Measurements from ENCODE around the gene ARHGEF16. TPM values are rescaled to one million over a fixed set of nuclear protein-coding genes. Genes with fewer than 3 reads are reported as not detected.

Gene ARHGEF16
- total and polyA plus RNA-seq, 5 donors: 0.28 to 2.5 (median 1.6) TPM

DNA sequence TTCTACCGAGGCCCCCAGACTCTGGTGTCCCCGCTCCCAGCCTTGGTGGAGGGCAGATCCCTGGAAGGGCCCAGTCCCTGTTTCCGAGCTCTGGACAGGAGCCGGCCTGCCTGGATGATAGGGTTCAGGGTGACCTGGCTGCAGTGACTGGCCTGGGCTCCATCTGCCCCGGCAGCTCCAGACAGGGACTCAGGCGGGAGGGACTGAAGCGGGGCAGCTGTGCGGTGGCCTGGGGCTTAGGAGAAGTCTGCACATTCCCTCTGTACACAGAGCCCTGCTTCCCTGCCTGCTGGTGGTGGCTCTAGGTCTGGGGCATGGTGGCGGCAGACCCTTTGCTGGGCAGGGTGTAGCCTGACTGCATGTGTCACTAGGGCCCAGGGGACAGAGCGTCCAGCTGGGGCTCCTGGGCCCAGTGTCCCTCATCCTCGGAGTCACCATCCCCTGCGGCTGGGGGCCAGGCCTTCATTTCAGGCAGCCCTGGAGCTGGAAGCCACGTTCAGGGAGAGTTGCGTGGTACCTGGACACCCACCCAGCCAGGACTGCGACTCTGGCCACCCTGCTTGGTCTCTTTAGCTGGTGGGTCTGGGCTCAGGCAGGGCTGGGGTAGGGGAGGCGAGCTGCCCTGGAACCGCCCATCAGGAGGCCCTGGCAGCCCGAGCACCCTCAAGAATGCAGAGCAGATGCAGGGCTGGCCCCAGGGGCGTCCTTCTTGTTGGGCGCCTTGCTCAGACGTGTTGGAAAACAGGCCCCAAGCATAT is 9.6 kb downstream of the ARHGEF16 start:
- 86% methylated on average over 21 of the region's 21 CpGs for WGBS
- DNase-seq: peak; percentile 8 to 27 (median 24)
- peaks cover 5% of the 10 kb centered on the region for H3K4me1 ChIP-seq (ENCODE audit: control insufficient read depth, insufficient read depth, low read length)
- intact Hi-C loops (cut with DNase I): no loop called here
- no peak for ATAC-seq
- no peaks in the 10 kb centered on the region for H3K27me3 ChIP-seq (ENCODE audit: control insufficient read depth, insufficient read depth)
- no peaks in the 10 kb centered on the region for H3K9me3 ChIP-seq (ENCODE audit: control insufficient read depth, low read length)
- no peak overlapping the region for H3K4me3 ChIP-seq (ENCODE audit: low read length)
- no peak overlapping the region for H3K27ac ChIP-seq (ENCODE audit: low read length)

DNA sequence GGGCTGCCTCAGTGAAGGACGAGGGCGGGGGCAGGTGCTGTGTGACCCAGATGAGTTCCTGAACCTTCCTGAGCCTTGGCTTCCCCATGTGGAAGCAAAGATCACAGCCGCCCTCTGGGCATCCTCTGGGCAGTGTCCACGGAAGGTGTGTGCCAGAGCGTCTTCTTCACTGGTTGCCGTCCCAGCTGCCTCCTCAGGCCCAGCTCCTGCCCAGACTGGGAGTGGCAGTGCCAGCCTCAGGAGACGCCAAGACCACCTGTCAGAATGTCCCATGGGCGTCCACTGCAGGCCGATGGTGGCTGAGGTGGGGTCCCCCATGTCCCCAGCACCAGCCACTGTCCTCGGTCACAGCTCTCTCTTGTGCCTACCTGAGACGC is 10.2 kb downstream of the ARHGEF16 start:
- no peaks in the 10 kb centered on the region for H3K9me3 ChIP-seq (ENCODE audit: control insufficient read depth, low read length)
- H3K4me3 ChIP-seq (ENCODE audit: low read length): no peak overlapping the region
- ATAC-seq (no peak), DNase-seq (no peak)
- H3K27me3 ChIP-seq (ENCODE audit: control insufficient read depth, insufficient read depth): no peaks in the 10 kb centered on the region
- peaks cover 5% of the 10 kb centered on the region for H3K4me1 ChIP-seq (ENCODE audit: control insufficient read depth, insufficient read depth, low read length)
- intact Hi-C loops (cut with DNase I): no loop called here
- WGBS: 90% methylated on average over 11 of the region's 11 CpGs
- H3K27ac ChIP-seq (ENCODE audit: low read length): no peak overlapping the region

DNA sequence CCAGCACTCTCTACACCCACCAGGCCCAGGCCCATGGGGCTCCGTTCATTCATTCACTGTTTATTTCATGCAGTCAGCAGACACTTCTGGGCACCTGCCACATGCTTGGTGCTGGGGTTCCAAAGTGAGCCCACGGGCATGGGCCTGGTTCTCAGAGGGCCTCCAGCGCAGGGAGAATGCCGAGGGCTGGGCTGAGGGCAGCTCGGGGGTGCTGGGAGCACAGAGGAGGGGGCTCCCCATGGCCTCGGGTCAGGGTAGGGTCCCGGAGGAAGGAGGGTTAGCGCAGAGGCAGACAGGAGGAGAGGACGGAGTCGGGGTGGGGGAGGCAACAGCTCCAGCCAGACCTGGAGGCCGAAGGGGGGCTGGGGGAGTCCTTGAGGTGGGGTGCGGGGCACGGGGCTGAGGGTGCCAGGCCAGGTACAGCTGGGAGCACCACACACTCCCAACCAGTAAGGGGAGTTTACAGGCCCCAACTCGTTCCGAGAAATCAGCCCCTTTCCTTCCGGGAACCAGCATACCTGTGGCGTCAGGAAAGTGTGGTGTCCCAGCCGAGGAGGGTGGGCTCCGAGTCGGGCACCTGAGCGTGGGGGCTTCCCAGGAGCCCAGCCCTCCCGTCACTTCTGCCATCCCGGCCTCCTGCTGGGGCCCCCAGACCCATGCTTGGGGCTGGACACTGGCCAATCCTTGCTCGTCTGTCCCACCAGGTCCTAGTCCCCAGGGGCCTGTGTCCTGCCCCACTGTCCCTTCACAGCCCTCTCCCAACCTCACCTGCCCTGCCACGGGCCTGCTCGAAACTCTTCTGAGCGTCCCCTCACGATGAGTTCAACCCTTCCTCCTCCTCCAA is 10.8 kb downstream of the ARHGEF16 start:
- Histone ChIP-seq H3K9me3 (ENCODE audit: control insufficient read depth, low read length) (no peaks in the 10 kb centered on the region), H3K27ac (ENCODE audit: low read length) (no peak overlapping the region), H3K4me3 (ENCODE audit: low read length) (no peak overlapping the region), H3K27me3 (ENCODE audit: control insufficient read depth, insufficient read depth) (no peaks in the 10 kb centered on the region), H3K4me1 (ENCODE audit: control insufficient read depth, insufficient read depth, low read length) (peaks cover 5% of the 10 kb centered on the region)
- intact Hi-C loops (cut with DNase I): no loop called here
- ATAC-seq (no peak), DNase-seq (peak; percentile 10 to 42 (median 41))
- WGBS: 77% methylated on average over 28 of the region's 28 CpGs

DNA sequence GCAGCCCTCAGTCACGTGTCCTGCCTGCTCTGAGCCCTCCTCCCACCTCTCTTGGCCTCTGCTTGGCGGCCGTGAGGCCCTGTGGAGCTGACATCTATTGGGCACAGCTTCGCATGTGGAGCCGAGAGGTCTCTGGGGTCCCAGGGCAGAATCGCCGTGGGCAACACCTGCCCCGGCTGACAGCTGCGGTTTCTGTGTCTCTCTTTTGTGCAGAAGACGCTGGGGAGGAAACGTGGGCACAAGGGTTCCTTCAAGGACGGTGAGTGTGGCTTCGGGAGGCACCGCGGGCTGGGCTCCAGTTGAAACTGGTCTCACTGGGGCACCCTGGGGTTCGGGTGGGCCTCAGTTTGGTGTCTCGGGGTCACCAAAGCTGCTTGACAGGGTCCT is 11.5 kb downstream of the ARHGEF16 start:
- H3K9me3 ChIP-seq (ENCODE audit: control insufficient read depth, low read length): no peaks in the 10 kb centered on the region
- ATAC-seq: no peak
- H3K27me3 ChIP-seq (ENCODE audit: control insufficient read depth, insufficient read depth): no peaks in the 10 kb centered on the region
- no peak overlapping the region for H3K27ac ChIP-seq (ENCODE audit: low read length)
- DNase-seq: peak; percentile 9 to 39 (median 32)
- H3K4me3 ChIP-seq (ENCODE audit: low read length): no peak overlapping the region
- H3K4me1 ChIP-seq (ENCODE audit: control insufficient read depth, insufficient read depth, low read length): no peaks in the 10 kb centered on the region
- intact Hi-C loops (cut with DNase I): no loop called here
- 82% methylated on average over 17 of the region's 17 CpGs for WGBS

DNA sequence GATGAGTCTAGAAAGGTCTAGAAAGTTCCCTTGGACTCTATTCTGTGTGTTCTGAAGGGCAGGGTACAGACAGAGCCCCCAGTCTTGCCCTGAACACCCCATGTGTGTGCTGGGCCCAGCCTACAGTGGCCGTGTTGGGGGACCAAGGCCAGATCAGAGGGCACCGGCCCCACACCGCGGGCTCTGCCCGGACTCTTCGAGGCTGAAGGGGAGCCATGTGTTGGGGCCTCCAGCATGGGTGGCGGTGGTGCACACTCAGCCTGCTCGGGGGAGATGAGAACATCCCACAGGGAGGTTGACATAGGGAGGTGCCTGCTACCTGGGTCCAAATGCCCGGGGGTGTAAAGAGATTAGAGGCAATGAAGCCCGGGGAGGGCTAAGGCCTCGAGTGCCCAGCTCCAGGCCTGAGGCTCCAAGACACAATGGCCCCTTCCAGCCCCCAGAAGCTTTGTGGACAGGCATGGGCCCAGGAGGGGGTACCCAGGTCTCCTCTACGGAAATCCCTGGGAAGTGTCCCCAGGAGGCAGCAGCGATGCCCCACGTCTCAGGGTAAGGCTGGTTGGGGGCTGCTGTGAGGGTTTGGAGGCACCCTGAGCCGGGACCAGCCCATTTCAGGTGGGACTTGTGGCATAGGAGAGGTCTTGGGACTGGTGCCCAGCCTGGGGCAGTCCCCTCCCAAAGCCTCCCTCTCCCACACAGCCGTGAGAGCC is 12.1 kb downstream of the ARHGEF16 start:
- no peak overlapping the region for H3K4me3 ChIP-seq (ENCODE audit: low read length)
- H3K9me3 ChIP-seq (ENCODE audit: control insufficient read depth, low read length): no peaks in the 10 kb centered on the region
- H3K27me3 ChIP-seq (ENCODE audit: control insufficient read depth, insufficient read depth): no peaks in the 10 kb centered on the region
- intact Hi-C loops (cut with DNase I): no loop called here
- H3K4me1 ChIP-seq (ENCODE audit: control insufficient read depth, insufficient read depth, low read length): no peaks in the 10 kb centered on the region
- no peak overlapping the region for H3K27ac ChIP-seq (ENCODE audit: low read length)
- peak in 2 of 3 donors; percentile 8 to 32 for DNase-seq
- ATAC-seq: no peak
- 91% methylated on average over 16 of the region's 16 CpGs for WGBS

GRCh38 chr1:3467096-3468036 is 12.9 kb downstream of the ARHGEF16 start:
- H3K4me1 ChIP-seq (ENCODE audit: control insufficient read depth, insufficient read depth, low read length): no peaks in the 10 kb centered on the region
- intact Hi-C loops (cut with DNase I): no loop called here
- WGBS: 77% methylated on average over 35 of the region's 35 CpGs
- H3K9me3 ChIP-seq (ENCODE audit: control insufficient read depth, low read length): no peaks in the 10 kb centered on the region
- ATAC-seq (no peak), DNase-seq (peak; percentile 8 to 67 (median 24))
- H3K27me3 ChIP-seq (ENCODE audit: control insufficient read depth, insufficient read depth): no peaks in the 10 kb centered on the region
- H3K27ac ChIP-seq (ENCODE audit: low read length): no peak overlapping the region
- no peak overlapping the region for H3K4me3 ChIP-seq (ENCODE audit: low read length)

DNA sequence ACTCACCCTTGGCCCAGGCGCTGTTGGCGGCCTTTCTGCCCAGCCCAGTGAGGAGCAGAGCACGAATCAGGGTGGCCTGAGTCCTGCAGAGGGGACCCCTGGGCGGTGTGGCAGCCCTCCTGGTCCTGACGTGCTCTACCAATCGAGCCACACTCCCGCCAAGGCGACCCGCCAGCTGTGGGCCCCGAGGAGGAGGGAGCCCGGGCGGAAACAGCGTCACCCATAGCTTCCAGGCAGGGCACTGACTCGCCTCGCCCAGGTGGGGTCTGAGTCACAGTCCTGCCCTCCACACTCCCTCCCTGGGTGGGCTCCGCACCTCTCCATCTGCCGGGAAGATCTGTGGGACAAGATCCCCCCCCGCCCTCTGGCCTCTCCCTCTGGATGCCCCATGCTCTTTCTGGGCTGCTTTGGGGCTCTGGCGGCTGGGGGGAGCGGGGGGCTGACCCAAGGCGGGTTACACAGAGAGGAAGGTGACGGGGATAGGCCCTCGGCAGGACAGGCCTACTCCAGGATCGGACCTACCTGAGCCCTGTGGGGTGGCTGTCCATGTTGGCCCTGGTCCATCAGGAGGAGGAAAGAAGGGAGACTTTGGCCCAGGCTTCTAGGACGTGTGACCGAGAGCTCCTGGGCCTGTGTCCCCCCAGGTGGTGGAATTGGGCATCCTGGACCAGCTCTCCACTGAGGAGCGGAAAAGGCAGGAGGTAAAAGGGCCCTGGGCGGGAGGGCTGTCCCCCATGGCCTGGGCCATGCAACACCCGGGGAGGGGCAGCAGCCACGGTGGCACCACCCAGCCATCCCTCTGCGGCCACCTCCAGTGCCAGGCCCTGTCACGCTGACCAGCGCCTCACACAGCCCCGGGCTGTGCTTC is 14.0 kb downstream of the ARHGEF16 start:
- Histone ChIP-seq H3K9me3 (ENCODE audit: control insufficient read depth, low read length) (no peaks in the 10 kb centered on the region), H3K27me3 (ENCODE audit: control insufficient read depth, insufficient read depth) (no peaks in the 10 kb centered on the region), H3K4me1 (ENCODE audit: control insufficient read depth, insufficient read depth, low read length) (no peaks in the 10 kb centered on the region), H3K4me3 (ENCODE audit: low read length) (no peak overlapping the region), H3K27ac (ENCODE audit: low read length) (no peak overlapping the region)
- WGBS: 88% methylated on average over 34 of the region's 34 CpGs
- intact Hi-C loops (cut with DNase I): no loop called here
- DNase-seq: peak; percentile 9 to 53 (median 40)
- no peak for ATAC-seq

GRCh38 chr1:3469104-3469848 is 14.8 kb downstream of the ARHGEF16 start:
- ATAC-seq: no peak
- H3K9me3 ChIP-seq (ENCODE audit: control insufficient read depth, low read length): no peaks in the 10 kb centered on the region
- no peaks in the 10 kb centered on the region for H3K4me1 ChIP-seq (ENCODE audit: control insufficient read depth, insufficient read depth, low read length)
- no peak overlapping the region for H3K27ac ChIP-seq (ENCODE audit: low read length)
- no peak overlapping the region for H3K4me3 ChIP-seq (ENCODE audit: low read length)
- intact Hi-C loops (cut with DNase I): no loop called here
- 92% methylated on average over 31 of the region's 31 CpGs for WGBS
- peak; percentile 8 to 42 (median 42) for DNase-seq
- H3K27me3 ChIP-seq (ENCODE audit: control insufficient read depth, insufficient read depth): no peaks in the 10 kb centered on the region

DNA sequence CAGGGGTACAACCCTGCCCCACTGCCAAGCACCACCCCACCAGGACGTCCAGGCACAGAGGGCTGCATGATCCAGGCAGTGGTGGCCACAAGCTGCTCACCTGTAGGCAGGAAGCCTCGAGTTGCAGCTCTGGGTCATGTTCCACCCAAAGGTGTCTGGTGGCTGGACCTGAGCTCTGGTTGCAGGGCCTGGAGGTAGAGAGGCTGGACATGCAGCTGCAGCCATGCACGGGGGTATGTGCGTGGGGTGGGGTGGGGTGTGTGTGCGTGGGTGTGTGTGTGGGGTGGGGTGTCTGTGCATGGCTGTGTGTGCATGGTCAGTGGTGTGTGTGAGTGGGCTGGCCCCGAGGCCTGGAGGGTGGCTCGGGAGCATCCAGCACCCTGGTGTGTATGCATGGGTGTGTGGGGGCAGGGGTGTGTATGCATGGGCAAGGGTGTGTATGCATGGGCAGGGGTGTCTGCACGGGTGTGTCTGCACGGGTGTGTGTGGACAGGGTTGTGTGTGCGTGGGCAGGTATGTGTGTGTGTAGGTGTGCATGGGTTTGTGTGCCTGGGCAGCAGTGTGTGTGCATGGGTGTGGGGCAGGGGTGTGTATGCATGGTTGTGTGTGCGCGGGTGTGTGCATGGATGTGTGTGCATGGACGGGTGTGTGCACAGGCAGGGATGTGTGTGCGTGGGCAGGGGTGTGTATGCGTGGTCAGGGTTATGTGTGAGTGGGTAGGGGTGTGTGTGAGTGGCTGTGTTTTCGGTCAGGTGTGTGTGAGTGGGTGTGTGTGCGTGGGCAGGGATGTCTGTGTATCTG is 15.6 kb downstream of the ARHGEF16 start:
- peak; percentile 11 to 45 (median 27) for DNase-seq
- intact Hi-C loops (cut with DNase I): no loop called here
- Histone ChIP-seq H3K27ac (ENCODE audit: low read length) (no peak overlapping the region), H3K27me3 (ENCODE audit: control insufficient read depth, insufficient read depth) (no peaks in the 10 kb centered on the region), H3K4me1 (ENCODE audit: control insufficient read depth, insufficient read depth, low read length) (no peaks in the 10 kb centered on the region), H3K4me3 (ENCODE audit: low read length) (no peak overlapping the region), H3K9me3 (ENCODE audit: control insufficient read depth, low read length) (no peaks in the 10 kb centered on the region)
- ATAC-seq: no peak
- 93% methylated on average over 17 of the region's 17 CpGs for WGBS

All from right cardiac atrium (tissue), 5 donors.